ENCODE measurements around the gene KLHL1. TPM values are rescaled to one million over a fixed set of nuclear protein-coding genes. Genes with fewer than 3 reads are reported as not detected.

The KLHL1 gene
- total and polyA plus RNA-seq, 4 donors, result 0.14 TPM; not detected in 3

GRCh38 chr13:69910800-69911199 is 197.5 kb downstream of the KLHL1 start:
- Histone ChIP-seq H3K4me1 (ENCODE audit: control insufficient read depth in 5 of 5, insufficient read depth in 5 of 5, low read length in 5 of 5) (no peaks in the 10 kb centered on the region), H3K27ac (ENCODE audit: low read depth in 1 of 2, low read length in 1 of 2) (no peak overlapping the region), H3K27me3 (ENCODE audit: control insufficient read depth in 3 of 3, insufficient read depth in 3 of 3, low read length in 2 of 3) (no peaks in the 10 kb centered on the region), H3K36me3 (ENCODE audit: control insufficient read depth in 4 of 4, insufficient read depth in 4 of 4, low read length in 4 of 4) (no peaks in the 10 kb centered on the region), H3K9ac (ENCODE audit: insufficient read depth in 1 of 2, low read length in 2 of 2) (no peak overlapping the region), H3K4me3 (no peak overlapping the region), H3K9me3 (ENCODE audit: control insufficient read depth in 4 of 4, insufficient read depth in 3 of 4, low read length in 3 of 4) (no peaks in the 10 kb centered on the region)
- no peak for TF ChIP-seq CTCF (IDR thresholded peaks at IDR 0.05; ENCODE audit: control extremely low read depth, extremely low read depth)
- ATAC-seq (ENCODE audit: insufficient read depth, low FRiP score), result no peak
- no peak for DNase-seq

DNA sequence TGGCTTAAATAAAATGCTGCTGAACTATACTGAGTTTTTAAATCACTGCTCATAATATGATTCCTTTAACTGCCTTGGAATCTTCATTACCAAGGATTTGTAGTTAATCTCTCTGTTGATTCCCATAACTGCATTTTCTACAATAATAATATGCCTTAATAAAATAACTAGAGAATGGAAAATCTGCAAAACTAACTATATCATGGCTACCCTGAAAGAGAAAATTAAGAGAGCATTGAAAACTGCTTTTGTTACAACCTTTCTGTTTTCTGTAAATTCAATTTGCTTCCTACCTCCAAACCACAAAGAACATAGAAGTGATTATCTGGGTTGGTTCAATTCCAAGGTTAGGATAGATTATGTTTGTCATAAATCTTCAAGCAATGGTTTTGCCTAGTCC is 203.5 kb downstream of the KLHL1 start:
- Histone ChIP-seq H3K4me3 (no peak overlapping the region), H3K27ac (ENCODE audit: low read depth in 1 of 2, low read length in 1 of 2) (no peak overlapping the region), H3K9me3 (ENCODE audit: control insufficient read depth in 4 of 4, insufficient read depth in 3 of 4, low read length in 3 of 4) (no peaks in the 10 kb centered on the region), H3K27me3 (ENCODE audit: control insufficient read depth in 3 of 3, insufficient read depth in 3 of 3, low read length in 2 of 3) (no peaks in the 10 kb centered on the region), H3K36me3 (ENCODE audit: control insufficient read depth in 4 of 4, insufficient read depth in 4 of 4, low read length in 4 of 4) (no peaks in the 10 kb centered on the region), H3K9ac (ENCODE audit: insufficient read depth in 1 of 2, low read length in 2 of 2) (no peak overlapping the region), H3K4me1 (ENCODE audit: control insufficient read depth in 5 of 5, insufficient read depth in 5 of 5, low read length in 5 of 5) (peaks cover 0 to 10% (median 0%) of the 10 kb centered on the region in 5 donors)
- ATAC-seq (ENCODE audit: insufficient read depth, low FRiP score), result no peak
- DNase-seq, result peak in 2 of 3 donors; percentile 5 to 13
- TF ChIP-seq CTCF (IDR thresholded peaks at IDR 0.05; ENCODE audit: control extremely low read depth, extremely low read depth), result no peak

- ATAC-seq (ENCODE audit: insufficient read depth, low FRiP score) (no peak), DNase-seq (no peak)
- Histone ChIP-seq H3K4me3 (no peak overlapping the region), H3K9ac (ENCODE audit: insufficient read depth in 1 of 2, low read length in 2 of 2) (no peak overlapping the region), H3K9me3 (ENCODE audit: control insufficient read depth in 4 of 4, insufficient read depth in 3 of 4, low read length in 3 of 4) (no peaks in the 10 kb centered on the region), H3K27ac (ENCODE audit: low read depth in 1 of 2, low read length in 1 of 2) (no peak overlapping the region), H3K36me3 (ENCODE audit: control insufficient read depth in 4 of 4, insufficient read depth in 4 of 4, low read length in 4 of 4) (no peaks in the 10 kb centered on the region), H3K4me1 (ENCODE audit: control insufficient read depth in 5 of 5, insufficient read depth in 5 of 5, low read length in 5 of 5) (peaks cover 0 to 10% (median 0%) of the 10 kb centered on the region in 5 donors), H3K27me3 (ENCODE audit: control insufficient read depth in 3 of 3, insufficient read depth in 3 of 3, low read length in 2 of 3) (no peaks in the 10 kb centered on the region)
- WGBS, 2 donors, result 58 to 64% methylated on average over 2 of the region's 2 CpGs
- TF ChIP-seq CTCF (IDR thresholded peaks at IDR 0.05; ENCODE audit: control extremely low read depth, extremely low read depth), result no peak
Measured at GRCh38 chr13:69903081-69903480, 205.2 kb downstream of the KLHL1 start.

DNA sequence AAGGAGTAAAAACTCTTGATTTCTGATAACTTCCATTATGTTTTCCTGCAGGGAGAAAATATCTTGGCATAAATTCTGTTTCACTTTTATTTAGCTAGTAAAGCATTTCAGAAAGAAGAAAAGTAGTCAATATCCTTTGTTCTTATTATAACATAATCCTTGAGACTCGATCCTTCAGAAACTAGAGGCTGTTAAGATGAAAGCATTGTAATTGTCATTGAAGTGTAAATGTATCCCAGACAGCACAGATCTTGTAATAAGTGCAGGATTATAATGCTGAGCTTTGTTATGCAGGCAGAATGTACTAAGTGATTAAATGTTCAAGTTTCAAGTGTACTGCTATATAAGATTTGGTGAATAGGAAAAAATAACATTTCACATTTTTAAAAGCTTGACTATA is 225.8 kb downstream of the KLHL1 start:
- Histone ChIP-seq H3K9me3 (ENCODE audit: control insufficient read depth in 4 of 4, insufficient read depth in 3 of 4, low read length in 3 of 4) (no peaks in the 10 kb centered on the region), H3K27ac (ENCODE audit: low read depth in 1 of 2, low read length in 1 of 2) (no peak overlapping the region), H3K36me3 (ENCODE audit: control insufficient read depth in 4 of 4, insufficient read depth in 4 of 4, low read length in 4 of 4) (no peaks in the 10 kb centered on the region), H3K4me3 (no peak overlapping the region), H3K27me3 (ENCODE audit: control insufficient read depth in 3 of 3, insufficient read depth in 3 of 3, low read length in 2 of 3) (no peaks in the 10 kb centered on the region), H3K4me1 (ENCODE audit: control insufficient read depth in 5 of 5, insufficient read depth in 5 of 5, low read length in 5 of 5) (no peaks in the 10 kb centered on the region), H3K9ac (ENCODE audit: insufficient read depth in 1 of 2, low read length in 2 of 2) (no peak overlapping the region)
- no peak for DNase-seq
- TF ChIP-seq CTCF (IDR thresholded peaks at IDR 0.05; ENCODE audit: control extremely low read depth, extremely low read depth), result no peak
- no peak for ATAC-seq (ENCODE audit: insufficient read depth, low FRiP score)
- WGBS, 2 donors, result 60 to 79% methylated on average over 1 of the region's 1 CpG
